ENCODE data around the gene ESYT2. TPM values are rescaled to one million over a fixed set of nuclear protein-coding genes. Genes with fewer than 3 reads are reported as not detected.

The ESYT2 gene
- total and polyA plus RNA-seq, 2 of the 4 experiments (the other 2 are of a cell fraction), result 26.7 to 69.9 TPM

- H3K23ac ChIP-seq (ENCODE audit: low read depth, low read length), result no peak overlapping the region
- no peak overlapping the region for H2BK20ac ChIP-seq (ENCODE audit: low read depth, low read length)
- H4K91ac ChIP-seq (ENCODE audit: insufficient read depth, low read depth, low read length), result no peak overlapping the region
- H2AK5ac ChIP-seq (ENCODE audit: low read depth, low read length), result no peak overlapping the region
- H3K27me3 ChIP-seq (ENCODE audit: control insufficient read depth, insufficient read depth, low read length), result no peaks in the 10 kb centered on the region
- dilution Hi-C loops (cut with HindIII; ENCODE audit: low sequenced_read_pairs, unreplicated experiment), result no loop called here
- no peaks in the 10 kb centered on the region for H3K9me3 ChIP-seq (ENCODE audit: control insufficient read depth, insufficient read depth, low read length)
- H3K79me1 ChIP-seq (ENCODE audit: low read depth in 1 of 2, low read length in 2 of 2), result peaks cover 0 to 3% of the 10 kb centered on the region in 2 experiments; a peak in 1 of 4 replicates
- no TSS peak for BruUV-seq (replicated peaks)
- WGBS, 2 experiments (ENCODE audit: extremely low coverage in 2 of 2, insufficient read length in 1 of 2), result no CpG with 5 or more reads among the region's 6 CpGs
- ATAC-seq (ENCODE audit: low read depth) (no peak), DNase-seq (no peak)
- no peaks in the 10 kb centered on the region for H3K4me1 ChIP-seq (ENCODE audit: control insufficient read depth, insufficient read depth, low read length)
- no peak overlapping the region for H3K4me2 ChIP-seq (ENCODE audit: low read depth, low read length)
- ChIA-PET POLR2A (ENCODE audit: unreplicated experiment) (no interaction called here), CTCF (interaction anchor here (1.0 to 1.2 kb wide), 2 partner anchors 17 to 210 kb away, joined by 3 to 4 read pairs; no protein-coding TSS in a partner anchor)
- no peak overlapping the region for H2BK5ac ChIP-seq (ENCODE audit: low read depth, low read length, poor library complexity, severe bottlenecking)
- H3K27ac ChIP-seq (ENCODE audit: insufficient read depth, low read length), result no peak overlapping the region
- TF ChIP-seq MXI1 (IDR thresholded peaks at IDR 0.05; ENCODE audit: borderline replicate concordance, low read depth, low read length) (no peak), USF2 (IDR thresholded peaks at IDR 0.05; ENCODE audit: low read depth, low read length) (no peak), POLR2A (IDR thresholded peaks at IDR 0.05; ENCODE audit: low read depth, low read length) (no peak), SMC3 (IDR thresholded peaks at IDR 0.05; ENCODE audit: low read depth, low read length) (no peak), NFE2L2 (IDR thresholded peaks at IDR 0.05; ENCODE audit: low read depth, low read length) (no peak), MAFK (IDR thresholded peaks at IDR 0.05; ENCODE audit: low read depth, low read length) (no peak), MAZ (IDR thresholded peaks at IDR 0.05; ENCODE audit: borderline replicate concordance, low read depth, low read length) (no peak), RFX5 (IDR thresholded peaks at IDR 0.05; ENCODE audit: low read depth, low read length) (no peak)
- TF ChIP-seq, protein P1, sequence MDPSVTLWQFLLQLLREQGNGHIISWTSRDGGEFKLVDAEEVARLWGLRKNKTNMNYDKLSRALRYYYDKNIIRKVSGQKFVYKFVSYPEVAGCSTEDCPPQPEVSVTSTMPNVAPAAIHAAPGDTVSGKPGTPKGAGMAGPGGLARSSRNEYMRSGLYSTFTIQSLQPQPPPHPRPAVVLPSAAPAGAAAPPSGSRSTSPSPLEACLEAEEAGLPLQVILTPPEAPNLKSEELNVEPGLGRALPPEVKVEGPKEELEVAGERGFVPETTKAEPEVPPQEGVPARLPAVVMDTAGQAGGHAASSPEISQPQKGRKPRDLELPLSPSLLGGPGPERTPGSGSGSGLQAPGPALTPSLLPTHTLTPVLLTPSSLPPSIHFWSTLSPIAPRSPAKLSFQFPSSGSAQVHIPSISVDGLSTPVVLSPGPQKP (IDR thresholded peaks at IDR 0.05; ENCODE audit: borderline replicate concordance, low read depth, low read length), result no peak
- H2BK120ac ChIP-seq (ENCODE audit: low read depth, low read length), result no peak overlapping the region
- H2BK15ac ChIP-seq (ENCODE audit: low read depth, low read length), result no peak overlapping the region
- H2AK9ac ChIP-seq (replicated peaks; ENCODE audit: low read depth, low read length, poor library complexity), result no peak overlapping the region
- no peak overlapping the region for H3K18ac ChIP-seq (ENCODE audit: low read depth, low read length)
- H3K14ac ChIP-seq (replicated peaks; ENCODE audit: low read depth, low read length), result no peak overlapping the region
- peaks cover 26% of the 10 kb centered on the region for H3K36me3 ChIP-seq (ENCODE audit: control insufficient read depth, insufficient read depth, low read length)
- no peaks in the 10 kb centered on the region for H4K20me1 ChIP-seq (ENCODE audit: insufficient read depth, low read length)
- in situ Hi-C loops (cut with MboI; ENCODE audit: low sequenced_read_pairs), result no loop called here
- H4K5ac ChIP-seq (ENCODE audit: low read depth, low read length), result no peak overlapping the region
- no peak overlapping the region for H3K4ac ChIP-seq (ENCODE audit: low read depth, low read length)
- H3K56ac ChIP-seq (ENCODE audit: extremely low read depth, insufficient read depth, low read length), result no peak overlapping the region
- H3K9me1 ChIP-seq (ENCODE audit: insufficient read depth, low read length), result peaks cover 3% of the 10 kb centered on the region; the same call in 1 of the 2 replicates
- intact Hi-C loops (cut with micrococcal nuclease), result no loop called here
- H4K8ac ChIP-seq (ENCODE audit: low read depth in 2 of 2, low read length in 2 of 2), result no peak overlapping the region
- H3K4me3 ChIP-seq (ENCODE audit: insufficient read depth, low read depth, low read length), result no peak overlapping the region
- no peak overlapping the region for H3K9ac ChIP-seq (ENCODE audit: low read depth, low read length)
- H2AFZ ChIP-seq (replicated peaks; ENCODE audit: low read length, poor library complexity), result no peak overlapping the region
Measured at GRCh38 chr7:158766570-158767281, 62.6 kb downstream of the ESYT2 start.
